Heart left ventricle (tissue), 16 donors: ENCODE measurements around the gene CYBA. TPM values are rescaled to one million over a fixed set of nuclear protein-coding genes. Genes with fewer than 3 reads are reported as not detected.

Experiments
- ATAC-seq, 4 donors: fragments of 200-7000 bp; cut with Tn5 transposase; one replicate each; pipeline ENCODE4 v1.9.1; 2020 to 2022; ENCODE audit warnings: moderate library complexity in 4 of 4, mild to moderate bottlenecking in 3 of 4, moderate number of reproducible peaks in 1 of 4
- DNase-seq, 5 donors: peaks; one replicate each; pipeline ENCODE4 v3.0.0-alpha.2; 2020
- H3K27ac ChIP-seq, 12 donors: fragments of 200-600 bp; sonication (generic) in 4 of 12; one replicate each; pipeline versions ENCODE4 v1.5.0 to v1.8.0; 2016 to 2022; ENCODE audit warnings: mild to moderate bottlenecking in 2 of 12
- H3K27me3 ChIP-seq, 9 donors: fragments of 200-600 bp; sonication (generic) in 2 of 9; one replicate each; pipeline versions ENCODE4 v1.5.1 to v1.8.0; 2016 to 2022; ENCODE audit warnings: mild to moderate bottlenecking in 3 of 9
- H3K36me3 ChIP-seq, 9 donors: fragments of 200-600 bp; sonication (generic) in 2 of 9; one replicate each; pipeline versions ENCODE4 v1.5.0 to v1.8.0; 2018 to 2022; ENCODE audit warnings: mild to moderate bottlenecking in 2 of 9
- H3K4me1 ChIP-seq, 12 donors: fragments of 200-600 bp; sonication (generic) in 4 of 12; one replicate each; pipeline versions ENCODE4 v1.5.0 to v1.8.0; 2016 to 2022; ENCODE audit warnings: mild to moderate bottlenecking in 3 of 12
- H3K4me3 ChIP-seq, 12 donors: fragments of 200-600 bp; sonication (generic) in 4 of 12; one replicate each; pipeline versions ENCODE4 v1.5.0 to v1.8.0; 2017 to 2022; ENCODE audit warnings: mild to moderate bottlenecking in 9 of 12, moderate library complexity in 4 of 12
- H3K9me3 ChIP-seq, 12 donors: fragments of 200-600 bp; sonication (generic) in 4 of 12; one replicate each; pipeline versions ENCODE4 v1.5.0 to v1.8.0; 2016 to 2022; ENCODE audit warnings: mild to moderate bottlenecking in 1 of 12
- CTCF ChIP-seq, 12 donors: fragments of 200-600 bp; sonication (generic) in 4 of 12; IDR thresholded peaks; one replicate each; pipeline versions ENCODE4 v1.5.0 to v1.8.0; 2018 to 2022; ENCODE audit warnings: antibody characterized with exemption in 12 of 12, mild to moderate bottlenecking in 5 of 12
- POLR2A ChIP-seq, 2 donors: fragments of 450-650 bp; IDR thresholded peaks; one replicate each; pipeline ENCODE4 v1.6.1; 2017; ENCODE audit warnings: antibody characterized with exemption in 2 of 2, mild to moderate bottlenecking in 2 of 2, moderate library complexity in 2 of 2
- WGBS, 4 donors: extraction: QIAGEN DNeasy Blood & Tissue Kit in 2 of 4; methylation state at CpG; one replicate each; pipeline versions ENCODE4 v1.1.5 to v1.1.7; 2013 to 2018; 5-methylcytosine and 5-hydroxymethylcytosine counted together
- intact Hi-C, 10 donors: fragments of 100-400 bp; cut with DNase I; formaldehyde crosslinking; loops; one replicate each; pipeline versions ENCODE4 v1.11.1 to v1.14.2; 2022
- polyA plus RNA-seq, 2 donors: library from polyadenylated mRNA; stranded (reverse); fragments of 200-250 nt; gene quantifications; one replicate each; pipeline ENCODE4 v1.2.3, GENCODE V29; 2013
- total RNA-seq, 9 donors: library from RNA; depleted of rRNA in 2 of 9; stranded (reverse); fragments of >200 nt in 2 of 9; fragmentation: NEBNext Ultra II Directional in 3 of 9; extraction: Animal tissue kit (Norgen Biotek cat#: 25700) in 3 of 9; gene quantifications; one replicate each; pipeline versions ENCODE4 v1.1.0 to v1.2.4, GENCODE V29; 2016 to 2023
- donor health status: ischemic (EF 13 %, LVEDD 7.1; RV severe dilation, severe dysfunction).
- donor health status: healthy with polysubstance abuse.
- donor health status: DM: no; HTN: yes; CAD: no.
- donor health status: DM: no; HTN: no; CAD: no.
- donor health status: ischemic (EF 25% LVEDD 6.9; RV normal size, moderate dysfunction).
- donor health status: ischemic (EF 25% LVEDD 5.7; RV mildly dilated, moderate dysfunction).
- donor health status: healthy.
- donor health status: DM: yes; HTN: yes; CAD: no.
- donor health status: ischemic (EF 35%, LVEDD 5.7; RV mildly dilated, moderate dysfunction).
- donor health status: nonischemic (EF 11% LVEDD 7.7; RV severe dilation, severe dysfunction).
- donor health status: DM: yes; HTN: yes; CAD: no.
- donor health status: PGD.
- donor health status: ischemic (EF 29% LVEDD 5.4; RV normal size, mild dysfunction).
- donor health status: nonischemic (EF 23%, LVEDD 6.1; RV moderate dilation, normal function).

The CYBA gene
- total and polyA plus RNA-seq, 11 donors, result 22.6 to 227 (median 46.5) TPM

GRCh38 chr16:88624977-88625576, 25.8 kb downstream of the CYBA start:
- DNase-seq, result no peak
- no peak overlapping the region for H3K27ac ChIP-seq
- no peak for TF ChIP-seq POLR2A (IDR thresholded peaks at IDR 0.05)
- no peak overlapping the region for H3K4me3 ChIP-seq
- no peak for ATAC-seq
- 78 to 88% (median 85%) methylated on average over 9 to 17 of the region's 17 CpGs for WGBS, 4 donors
- no peaks in the 10 kb centered on the region for H3K27me3 ChIP-seq
- peaks cover 0 to 21% (median 7%) of the 10 kb centered on the region in 12 donors for H3K4me1 ChIP-seq
- intact Hi-C loops, result no loop called here
- no peaks in the 10 kb centered on the region for H3K9me3 ChIP-seq
- H3K36me3 ChIP-seq, result peaks cover 3 to 87% (median 68%) of the 10 kb centered on the region in 9 donors

GRCh38 chr16:88624481-88624880, 26.4 kb downstream of the CYBA start:
- no peak for ATAC-seq
- Histone ChIP-seq H3K27ac (no peak overlapping the region), H3K36me3 (peaks cover 3 to 81% (median 63%) of the 10 kb centered on the region in 9 donors), H3K4me1 (peaks cover 0 to 23% (median 7%) of the 10 kb centered on the region in 12 donors), H3K4me3 (no peak overlapping the region), H3K9me3 (no peaks in the 10 kb centered on the region), H3K27me3 (no peaks in the 10 kb centered on the region)
- 94 to 98% (median 94%) methylated on average over 8 to 18 of the region's 18 CpGs for WGBS, 4 donors
- TF ChIP-seq CTCF (IDR thresholded peaks at IDR 0.05), result no peak
- no peak for TF ChIP-seq POLR2A (IDR thresholded peaks at IDR 0.05)
- intact Hi-C loops, result no loop called here
- DNase-seq, result no peak

GRCh38 chr16:88623858-88624257, 27.0 kb downstream of the CYBA start:
- Histone ChIP-seq H3K4me1 (peaks cover 1 to 23% (median 7%) of the 10 kb centered on the region in 12 donors), H3K4me3 (no peak overlapping the region), H3K9me3 (no peaks in the 10 kb centered on the region), H3K27me3 (no peaks in the 10 kb centered on the region), H3K27ac (no peak overlapping the region), H3K36me3 (peaks cover 3 to 82% (median 64%) of the 10 kb centered on the region in 9 donors)
- no peak for DNase-seq
- intact Hi-C loops, result no loop called here
- WGBS, 4 donors, result 93 to 98% (median 95%) methylated on average over 13 of the region's 13 CpGs
- ATAC-seq, result no peak
- no peak for TF ChIP-seq POLR2A (IDR thresholded peaks at IDR 0.05)
- TF ChIP-seq CTCF (IDR thresholded peaks at IDR 0.05), result no peak

GRCh38 chr16:88622866-88623265, 28.0 kb downstream of the CYBA start:
- Histone ChIP-seq H3K9me3 (no peaks in the 10 kb centered on the region), H3K27me3 (no peaks in the 10 kb centered on the region), H3K4me3 (no peak overlapping the region), H3K4me1 (peaks cover 0 to 21% (median 8%) of the 10 kb centered on the region in 12 donors), H3K36me3 (peaks cover 3 to 81% (median 61%) of the 10 kb centered on the region in 9 donors), H3K27ac (no peak overlapping the region)
- intact Hi-C loops, result no loop called here
- TF ChIP-seq CTCF (IDR thresholded peaks at IDR 0.05), result no peak
- no peak for TF ChIP-seq POLR2A (IDR thresholded peaks at IDR 0.05)
- ATAC-seq (no peak), DNase-seq (peak in 1 of 5 donors; percentile 11)
- 95 to 97% (median 96%) methylated on average over 29 of the region's 29 CpGs for WGBS, 4 donors

- H3K4me3 ChIP-seq, result no peak overlapping the region
- H3K4me1 ChIP-seq, result peaks cover 0 to 20% (median 8%) of the 10 kb centered on the region in 12 donors
- DNase-seq (peak in 1 of 5 donors; percentile 18), ATAC-seq (no peak)
- H3K27me3 ChIP-seq, result no peaks in the 10 kb centered on the region
- no peak overlapping the region for H3K27ac ChIP-seq
- no peaks in the 10 kb centered on the region for H3K9me3 ChIP-seq
- TF ChIP-seq CTCF (IDR thresholded peaks at IDR 0.05) (no peak), POLR2A (IDR thresholded peaks at IDR 0.05) (no peak)
- peaks cover 3 to 78% (median 57%) of the 10 kb centered on the region in 9 donors for H3K36me3 ChIP-seq
- 91 to 94% (median 93%) methylated on average over 19 of the region's 19 CpGs for WGBS, 4 donors
- intact Hi-C loops, result no loop called here
Measured at GRCh38 chr16:88622125-88622524, 28.7 kb downstream of the CYBA start.
